Measurements from ENCODE around the gene CCL4L2. TPM values are rescaled to one million over a fixed set of nuclear protein-coding genes. Genes with fewer than 3 reads are reported as not detected.
"Not testable (repeated sequence)": the region's sequence is repeated elsewhere in the genome, so short reads cannot be mapped to it uniquely, and the experiment has no call there.

The CCL4L2 gene
- total and polyA plus RNA-seq, 3 donors from 2014 or later: 0.74 to 3.6 TPM; not detected in 1

DNA sequence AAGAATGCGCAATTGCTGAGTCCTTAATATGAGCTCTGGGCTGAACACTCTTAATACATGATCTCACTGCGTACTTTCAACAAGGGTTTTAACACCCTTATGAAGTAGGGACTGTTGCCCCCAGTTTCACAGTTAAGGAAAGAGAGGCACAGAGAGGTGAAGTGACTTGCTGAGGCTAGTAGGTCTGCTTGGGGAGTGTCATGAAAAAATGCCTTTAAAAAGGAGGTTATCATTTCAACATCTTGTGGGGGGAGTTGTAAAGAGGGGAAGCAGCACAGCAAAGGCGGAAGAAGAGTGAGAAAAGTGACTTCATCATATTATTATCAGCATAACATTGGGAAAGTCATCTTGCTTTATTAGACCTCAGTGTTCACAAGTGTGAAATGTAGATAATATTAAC, 2.1 kb downstream of the CCL4L2 start:
- no peak for DNase-seq

GRCh38 chr17:36213695-36214094, 2.8 kb downstream of the CCL4L2 start:
- Histone ChIP-seq H3K4me3 (no peak overlapping the region), H3K27ac (no peak overlapping the region), H3K36me3 (ENCODE audit: low read depth, missing control alignments) (no peaks in the 10 kb centered on the region), H3K9me3 (no peaks in the 10 kb centered on the region), H3K4me1 (no peaks in the 10 kb centered on the region), H3K27me3 (no peaks in the 10 kb centered on the region)
- WGBS, 2 donors: 95 to 100% methylated on average over 3 of the region's 3 CpGs
- intact Hi-C loops (cut with DNase I; ENCODE audit: low total_unique reads): no loop called here
- DNase-seq: no peak
- no peak for TF ChIP-seq POLR2A (IDR thresholded peaks at IDR 0.05)
- TF ChIP-seq CTCF (IDR thresholded peaks at IDR 0.05): no peak

More for the DNA sequence above, 2.1 kb downstream of the CCL4L2 start:
- intact Hi-C loops (cut with DNase I; ENCODE audit: low total_unique reads): no loop called here
- Histone ChIP-seq H3K27me3 (no peaks in the 10 kb centered on the region), H3K4me1 (no peaks in the 10 kb centered on the region), H3K36me3 (ENCODE audit: low read depth, missing control alignments) (no peaks in the 10 kb centered on the region), H3K9me3 (no peaks in the 10 kb centered on the region), H3K27ac (no peak overlapping the region), H3K4me3 (no peak overlapping the region)
- WGBS, 2 donors: 89 to 94% methylated on average over 3 of the region's 3 CpGs
- TF ChIP-seq POLR2A (IDR thresholded peaks at IDR 0.05): no peak
- no peak for TF ChIP-seq CTCF (IDR thresholded peaks at IDR 0.05)

GRCh38 chr17:36214918-36215317, 4.1 kb downstream of the CCL4L2 start:
- Histone ChIP-seq H3K27ac (no peak overlapping the region), H3K9me3 (no peaks in the 10 kb centered on the region), H3K36me3 (ENCODE audit: low read depth, missing control alignments) (no peaks in the 10 kb centered on the region), H3K4me3 (no peak overlapping the region), H3K27me3 (no peaks in the 10 kb centered on the region), H3K4me1 (no peaks in the 10 kb centered on the region)
- intact Hi-C loops (cut with DNase I; ENCODE audit: low total_unique reads): no loop called here
- DNase-seq: no peak
- TF ChIP-seq CTCF (IDR thresholded peaks at IDR 0.05) (no peak), POLR2A (IDR thresholded peaks at IDR 0.05) (no peak)

- H3K36me3 ChIP-seq (ENCODE audit: low read depth, missing control alignments); H3K9me3 ChIP-seq; H3K27me3 ChIP-seq; DNase-seq; H3K27ac ChIP-seq; intact Hi-C loops (cut with DNase I; ENCODE audit: low total_unique reads); H3K4me3 ChIP-seq; H3K4me1 ChIP-seq: not testable (repeated sequence)
- whole genome bisulfite sequencing, 2 donors: 83 to 91% methylated on average over 6 to 7 of the region's 7 CpGs
Measured at GRCh38 chr17:36215406-36216308, 4.8 kb downstream of the CCL4L2 start.

DNA sequence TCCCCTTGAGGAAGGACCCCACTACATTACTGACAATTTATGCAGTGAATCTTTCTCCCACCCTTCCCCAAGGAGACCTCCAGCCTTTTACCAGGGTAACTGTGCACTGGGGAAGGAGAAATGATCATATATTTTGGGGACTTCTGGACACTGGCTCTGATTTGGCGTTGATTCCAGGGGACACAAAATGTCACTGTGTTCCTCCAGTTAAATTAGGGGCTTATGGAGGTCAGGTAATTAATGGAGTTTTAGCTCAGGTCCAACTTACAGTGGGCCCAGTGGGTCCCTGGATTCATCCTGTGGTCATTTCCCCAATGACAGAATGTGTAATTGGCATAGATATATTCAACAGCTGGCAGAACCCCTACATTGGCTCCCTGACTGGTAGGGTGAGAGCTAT, 8.7 kb downstream of the CCL4L2 start:
- intact Hi-C loops (cut with DNase I; ENCODE audit: low total_unique reads); H3K9me3 ChIP-seq; H3K27me3 ChIP-seq; DNase-seq; H3K4me3 ChIP-seq; H3K4me1 ChIP-seq; H3K27ac ChIP-seq; H3K36me3 ChIP-seq (ENCODE audit: low read depth, missing control alignments): not testable (repeated sequence)
- 100% methylated on average over 1 of the region's 1 CpG for WGBS, 2 donors

- intact Hi-C loops (cut with DNase I; ENCODE audit: low total_unique reads); H3K36me3 ChIP-seq (ENCODE audit: low read depth, missing control alignments); H3K27me3 ChIP-seq; H3K27ac ChIP-seq; H3K4me1 ChIP-seq; H3K4me3 ChIP-seq; H3K9me3 ChIP-seq; DNase-seq: not testable (repeated sequence)
- 83 to 86% methylated on average over 3 of the region's 3 CpGs for WGBS, 2 donors
Measured at GRCh38 chr17:36220737-36221580, 10.1 kb downstream of the CCL4L2 start.

- H3K27me3 ChIP-seq; intact Hi-C loops (cut with DNase I; ENCODE audit: low total_unique reads); H3K27ac ChIP-seq; H3K36me3 ChIP-seq (ENCODE audit: low read depth, missing control alignments); DNase-seq; H3K9me3 ChIP-seq; H3K4me3 ChIP-seq; H3K4me1 ChIP-seq: not testable (repeated sequence)
- WGBS, 2 donors: 90 to 91% methylated on average over 4 of the region's 4 CpGs
Measured at GRCh38 chr17:36221581-36222100, 10.8 kb downstream of the CCL4L2 start.

- WGBS, 2 donors: 75 to 94% methylated on average over 9 to 12 of the region's 12 CpGs
- H3K27ac ChIP-seq; H3K27me3 ChIP-seq; DNase-seq; H3K36me3 ChIP-seq (ENCODE audit: low read depth, missing control alignments); H3K4me1 ChIP-seq; H3K9me3 ChIP-seq; intact Hi-C loops (cut with DNase I; ENCODE audit: low total_unique reads); H3K4me3 ChIP-seq: not testable (repeated sequence)
Measured at GRCh38 chr17:36222967-36223366, 12.1 kb downstream of the CCL4L2 start.

All from testis (tissue), 3 donors.